GM21360 (cell line): ENCODE data around the gene RPP21.

Experiments used
- ATAC-seq: cut with Tn5 transposase; IDR thresholded peaks from one replicate; pipeline ENCODE4 v1.9.1; 2021; ENCODE audit warnings: mild to moderate bottlenecking, moderate library complexity; ENCODE audit not compliant: unreplicated experiment

The RPP21 gene

GRCh38 chr6:30344868-30345671 lies at the start of gene RPP21:
Gene RPP21 (plus strand): TSS chr6:30345156. CDS start chr6:30345172, 16 bp downstream.
- ATAC-seq = peak; percentile 88

- ATAC-seq = no peak
Measured at GRCh38 chr6:30295837-30296236, 49.1 kb upstream of the RPP21 start.

- no peak for ATAC-seq
Measured at GRCh38 chr6:30304002-30304401, 41.0 kb upstream of the RPP21 start.

- ATAC-seq = no peak
Measured at GRCh38 chr6:30311101-30311500, 33.9 kb upstream of the RPP21 start.

GRCh38 chr6:30311671-30312070 lies 33.3 kb upstream of the RPP21 start:
- no peak for ATAC-seq

- no peak for ATAC-seq
Measured at GRCh38 chr6:30312266-30312665, 32.7 kb upstream of the RPP21 start.

GRCh38 chr6:30312676-30313321 lies 32.2 kb upstream of the RPP21 start:
- no peak for ATAC-seq

- ATAC-seq = no peak
Measured at GRCh38 chr6:30315156-30315555, 29.8 kb upstream of the RPP21 start.

- ATAC-seq = no peak
Measured at GRCh38 chr6:30317913-30318589, 26.9 kb upstream of the RPP21 start.

GRCh38 chr6:30319146-30319835 lies 25.7 kb upstream of the RPP21 start:
- no peak for ATAC-seq

GRCh38 chr6:30321692-30322388 lies 23.1 kb upstream of the RPP21 start:
- ATAC-seq = no peak

- no peak for ATAC-seq
Measured at GRCh38 chr6:30322527-30323501, 22.1 kb upstream of the RPP21 start.

GRCh38 chr6:30323806-30324205 lies 21.1 kb upstream of the RPP21 start:
- ATAC-seq = no peak

GRCh38 chr6:30325150-30325872 lies 19.6 kb upstream of the RPP21 start:
- ATAC-seq = no peak

GRCh38 chr6:30325873-30326525 lies 19.0 kb upstream of the RPP21 start:
- peak; percentile 34 for ATAC-seq

GRCh38 chr6:30326526-30327231 lies 18.3 kb upstream of the RPP21 start, which contains the start of gene TRIM39:
Gene TRIM39 (plus strand): TSS chr6:30326927. CDS start chr6:30329318, 2,391 bp downstream.
- peak; percentile 64 for ATAC-seq

GRCh38 chr6:30327232-30327746 lies 17.7 kb upstream of the RPP21 start:
- no peak for ATAC-seq
